ENCODE measurements around the gene HNRNPU.

The HNRNPU gene

DNA sequence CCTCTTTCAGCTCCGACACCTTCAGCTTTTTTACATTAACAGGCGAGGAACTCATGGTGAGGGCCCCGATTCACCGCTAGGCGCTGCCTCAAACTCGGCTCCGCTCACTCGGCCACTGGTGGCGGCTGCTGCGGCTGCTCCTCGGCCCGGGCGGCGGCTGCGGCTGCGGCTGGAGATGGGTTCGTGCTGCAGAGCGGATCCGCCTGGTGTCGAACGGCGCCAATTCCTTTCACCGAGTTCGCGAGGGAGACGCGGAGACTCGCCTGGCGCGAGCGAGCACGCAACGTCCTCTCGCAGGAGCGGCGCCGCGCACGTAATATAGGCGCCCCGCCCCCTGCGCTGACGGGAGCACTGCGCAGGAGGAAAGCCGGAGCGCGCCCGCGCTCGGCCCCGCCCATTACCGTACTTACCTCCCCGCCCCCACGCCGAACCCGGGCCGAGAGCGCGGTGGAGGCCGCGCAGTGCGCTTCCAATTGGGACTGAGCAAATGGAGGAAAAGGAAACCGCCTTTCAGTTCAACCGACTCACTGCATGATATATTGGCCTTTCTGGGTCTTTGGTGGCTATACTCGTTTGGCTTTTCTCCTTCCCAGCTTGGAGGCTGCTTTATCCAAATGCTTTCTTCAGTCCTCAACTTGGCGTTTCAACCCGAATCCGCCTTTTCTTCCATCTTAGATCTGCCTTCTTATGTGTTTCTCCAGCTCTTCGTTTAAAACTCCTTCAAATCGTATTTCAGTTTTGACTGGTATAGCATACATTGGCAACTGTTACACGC, at the start of gene HNRNPU:
Gene HNRNPU, minus strand, starts transcription at position 291 of the 775 bp plus-strand sequence. Its CDS starts 236 bp downstream, at position 55.
- peak; percentile 95 for DNase-seq (ENCODE audit: low spot score)

DNA sequence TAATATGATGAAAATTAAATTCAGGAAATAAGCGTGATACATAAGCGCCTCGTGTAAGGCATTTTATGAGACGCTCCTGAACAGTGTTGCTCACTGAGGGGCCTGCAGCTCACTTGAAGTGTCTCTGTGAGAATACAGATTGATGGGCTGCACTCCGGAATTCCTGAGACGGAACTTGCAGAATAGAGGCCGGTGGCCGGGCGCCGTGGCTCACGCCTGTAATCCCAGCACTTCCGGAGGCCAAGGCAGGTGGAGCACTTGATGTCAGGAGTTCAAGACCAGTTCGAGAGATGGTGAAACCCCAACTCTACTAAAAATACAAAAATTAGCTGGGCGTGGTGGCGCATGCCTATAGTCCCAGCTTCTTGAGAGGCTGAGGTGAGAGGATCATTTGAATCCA, 49.5 kb upstream of the HNRNPU start:
- DNase-seq (ENCODE audit: low spot score) = no peak

DNA sequence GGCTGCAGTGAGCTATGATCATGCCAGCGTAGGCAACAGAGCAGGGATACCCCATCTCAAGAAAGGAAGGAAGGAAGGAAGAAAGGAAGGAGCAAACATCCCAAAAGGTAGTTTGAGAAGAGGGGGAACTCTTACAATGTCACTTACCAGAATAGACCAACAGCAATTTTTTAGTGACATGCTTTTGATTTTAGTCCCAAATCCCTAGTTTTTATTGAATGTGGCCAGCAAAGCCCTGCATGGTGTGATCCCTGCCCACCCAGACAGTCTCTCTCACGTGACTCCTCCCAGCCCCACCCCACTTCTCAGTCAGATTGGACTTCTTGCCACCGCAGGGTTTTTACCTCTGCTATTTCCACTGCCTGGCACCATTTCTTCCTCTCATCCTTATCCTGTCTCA, 39.8 kb upstream of the HNRNPU start:
- no peak for DNase-seq (ENCODE audit: low spot score)

DNA sequence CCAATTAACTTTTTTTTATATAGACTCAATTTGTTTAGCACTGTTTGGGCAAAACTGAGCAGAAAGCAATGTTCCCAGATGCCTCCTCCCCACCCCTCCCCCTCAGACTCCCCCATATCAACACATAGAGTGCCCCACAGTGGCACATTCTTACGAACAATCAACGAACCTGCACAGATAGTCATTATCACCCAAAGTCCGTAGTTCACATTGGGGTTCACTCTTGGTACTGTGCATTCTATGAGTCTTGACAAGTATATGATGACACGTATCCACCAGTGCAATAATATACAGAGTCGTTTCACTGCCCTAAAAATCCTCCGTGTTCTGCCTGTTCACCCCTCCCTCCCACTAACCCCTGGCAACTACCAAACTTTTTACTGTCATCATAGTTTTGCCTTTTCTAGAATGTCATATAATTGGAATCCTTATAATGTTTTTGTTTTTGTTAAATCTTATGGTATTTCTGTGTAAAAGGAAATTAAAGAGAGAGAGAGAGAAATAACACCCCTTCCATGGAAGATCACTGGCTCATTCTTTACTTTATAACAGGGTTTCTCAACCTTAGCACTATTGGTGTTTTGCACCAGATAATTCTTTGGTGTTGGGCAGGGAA, 37.2 kb upstream of the HNRNPU start:
- no peak for DNase-seq (ENCODE audit: low spot score)

DNA sequence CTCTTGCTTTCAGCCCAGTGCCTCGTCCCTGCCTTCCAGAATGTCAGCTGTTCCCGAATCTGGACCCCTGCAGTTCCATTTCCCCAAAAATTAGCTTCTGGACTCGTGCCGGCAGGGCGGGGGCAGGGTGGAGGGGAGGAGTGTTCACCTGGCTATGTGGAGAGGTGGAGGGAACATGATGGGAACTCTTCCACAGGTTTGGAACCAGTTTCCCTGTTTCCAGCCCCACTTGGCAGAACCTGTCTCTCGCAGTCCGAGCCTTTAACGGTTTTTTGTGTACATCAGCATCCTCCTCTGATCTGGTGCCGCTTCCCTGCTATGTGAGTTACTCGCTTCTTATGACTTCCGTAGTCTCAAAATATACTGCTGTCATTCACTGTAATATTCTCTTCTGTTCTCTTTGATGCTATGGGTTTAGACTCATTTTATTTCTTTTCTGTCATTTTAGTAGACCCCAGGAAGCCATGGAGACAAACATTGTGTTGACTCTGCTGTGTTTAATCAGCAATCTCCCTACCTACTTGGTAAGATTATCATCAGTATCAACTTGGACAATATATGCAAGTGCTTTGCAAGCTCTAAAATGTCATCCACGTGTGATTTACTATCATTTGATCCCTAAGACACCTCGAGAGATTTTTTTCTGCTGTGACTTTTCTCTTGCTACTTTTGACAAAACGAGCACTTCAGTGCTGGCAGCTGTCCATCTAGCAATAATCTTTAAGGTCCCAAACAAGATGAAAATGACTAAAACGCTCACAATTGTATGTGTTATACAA, 33.3 kb upstream of the HNRNPU start:
- no peak for DNase-seq (ENCODE audit: low spot score)

DNA sequence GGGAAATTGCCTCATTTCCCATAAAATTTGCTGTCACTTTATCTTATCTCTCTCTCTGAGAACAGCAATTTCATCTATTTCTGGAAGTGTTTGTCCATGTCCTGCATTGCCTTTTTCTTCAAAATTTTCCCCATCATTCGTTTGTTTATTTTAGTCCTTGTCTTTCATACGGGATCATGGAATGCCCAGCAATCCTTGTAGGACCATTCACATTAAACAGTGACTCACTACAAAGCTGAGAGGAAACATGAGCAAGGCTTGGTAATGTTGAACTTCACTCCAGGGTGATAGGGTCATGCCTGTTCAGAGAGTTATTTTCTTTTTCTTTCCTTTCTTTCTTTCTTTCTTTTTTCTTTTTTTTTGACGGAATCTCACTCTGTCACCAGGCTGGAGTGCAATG, 32.2 kb upstream of the HNRNPU start:
- no peak for DNase-seq (ENCODE audit: low spot score)

DNA sequence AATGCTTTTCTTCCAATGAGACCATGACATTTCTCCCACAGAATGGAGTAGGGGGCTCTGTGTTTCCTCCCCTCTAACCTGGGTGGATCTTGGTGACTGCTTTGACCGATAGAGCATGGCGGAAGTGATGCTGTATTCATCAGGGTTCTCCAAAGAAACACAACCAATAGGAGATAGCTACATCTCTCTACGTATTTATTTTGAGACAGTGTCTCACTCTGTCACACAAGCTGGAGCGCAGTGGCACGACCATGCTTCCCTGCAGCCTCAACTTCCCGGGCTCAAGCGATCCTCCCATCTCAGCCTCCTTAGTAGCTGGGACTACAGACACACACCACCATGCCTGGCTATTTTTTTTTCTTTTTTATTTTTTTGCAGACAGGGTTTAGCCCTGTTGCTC, 29.5 kb upstream of the HNRNPU start:
- DNase-seq (ENCODE audit: low spot score) = no peak

DNA sequence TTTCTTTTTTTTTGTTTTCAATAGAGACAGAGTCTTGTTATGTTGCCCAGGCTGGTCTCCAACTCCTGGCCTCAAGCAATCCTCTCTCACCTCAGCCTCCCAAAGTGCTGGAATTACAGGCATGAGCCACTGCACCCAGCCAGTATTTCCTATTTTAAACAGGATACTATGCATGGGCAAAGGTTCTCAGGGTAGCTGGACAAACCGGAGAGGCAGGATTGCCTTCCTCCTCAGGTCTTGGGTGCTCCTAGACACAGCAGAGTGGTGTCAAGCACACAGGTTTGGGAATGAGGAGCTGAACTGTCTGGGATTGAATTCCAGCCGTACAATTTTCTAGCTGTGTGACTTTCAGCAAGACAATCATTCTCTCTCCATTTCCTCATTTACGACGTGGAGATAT, 22.9 kb upstream of the HNRNPU start:
- no peak for DNase-seq (ENCODE audit: low spot score)

DNA sequence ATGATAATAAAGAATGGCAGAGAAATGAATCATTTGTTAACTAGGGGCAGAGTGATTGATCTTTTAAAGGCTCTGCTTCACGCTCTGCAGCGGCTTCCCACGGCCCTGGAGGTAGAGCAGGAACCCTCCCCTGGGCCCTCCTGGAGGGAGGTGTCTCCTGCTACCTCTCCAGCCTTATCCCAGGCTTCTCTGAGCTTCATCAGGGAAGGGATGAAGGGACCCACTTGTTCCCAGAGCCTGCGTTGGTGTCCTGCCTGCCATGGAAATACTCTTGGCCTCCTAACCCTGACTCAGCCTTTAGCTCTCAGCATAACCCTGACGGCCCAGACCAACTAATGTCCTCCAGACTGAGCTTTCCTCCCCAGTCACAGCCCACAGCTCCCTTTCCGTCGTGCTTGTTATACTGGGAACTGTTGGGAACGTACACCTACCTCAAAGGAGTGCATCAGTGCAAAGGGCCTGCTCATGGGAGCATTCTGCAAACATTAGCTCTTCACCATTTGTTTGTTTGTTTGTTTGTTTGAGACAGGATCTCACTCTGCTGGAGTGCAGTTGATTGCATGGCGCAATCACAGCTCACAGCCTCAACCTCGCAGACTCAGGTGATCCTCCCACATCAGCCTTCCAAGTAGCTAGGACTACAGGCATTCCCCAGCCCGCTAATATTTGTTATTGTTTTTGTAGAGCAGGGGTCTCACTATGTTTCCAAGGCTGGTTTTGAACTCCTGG, 17.4 kb upstream of the HNRNPU start:
- DNase-seq (ENCODE audit: low spot score) = no peak

DNA sequence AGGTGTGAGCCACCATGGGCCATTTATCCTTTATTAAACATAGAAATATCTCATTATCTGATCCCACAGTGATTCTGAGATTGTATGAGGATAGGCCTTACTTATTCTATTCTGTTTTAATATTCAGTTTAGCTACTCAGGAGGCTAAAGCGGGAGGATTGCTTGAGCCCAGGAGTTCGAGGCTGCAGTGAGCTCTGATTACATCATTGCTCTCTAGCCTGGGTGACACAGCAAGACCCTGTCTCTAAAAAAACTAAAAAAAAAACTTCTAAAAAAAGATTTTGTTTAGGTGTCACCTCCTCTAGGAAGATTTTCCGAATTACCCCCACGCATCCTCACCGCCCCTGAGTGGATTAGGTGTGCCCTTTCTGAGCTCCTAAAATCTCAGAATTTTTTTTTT, 14.3 kb upstream of the HNRNPU start:
- no peak for DNase-seq (ENCODE audit: low spot score)

DNA sequence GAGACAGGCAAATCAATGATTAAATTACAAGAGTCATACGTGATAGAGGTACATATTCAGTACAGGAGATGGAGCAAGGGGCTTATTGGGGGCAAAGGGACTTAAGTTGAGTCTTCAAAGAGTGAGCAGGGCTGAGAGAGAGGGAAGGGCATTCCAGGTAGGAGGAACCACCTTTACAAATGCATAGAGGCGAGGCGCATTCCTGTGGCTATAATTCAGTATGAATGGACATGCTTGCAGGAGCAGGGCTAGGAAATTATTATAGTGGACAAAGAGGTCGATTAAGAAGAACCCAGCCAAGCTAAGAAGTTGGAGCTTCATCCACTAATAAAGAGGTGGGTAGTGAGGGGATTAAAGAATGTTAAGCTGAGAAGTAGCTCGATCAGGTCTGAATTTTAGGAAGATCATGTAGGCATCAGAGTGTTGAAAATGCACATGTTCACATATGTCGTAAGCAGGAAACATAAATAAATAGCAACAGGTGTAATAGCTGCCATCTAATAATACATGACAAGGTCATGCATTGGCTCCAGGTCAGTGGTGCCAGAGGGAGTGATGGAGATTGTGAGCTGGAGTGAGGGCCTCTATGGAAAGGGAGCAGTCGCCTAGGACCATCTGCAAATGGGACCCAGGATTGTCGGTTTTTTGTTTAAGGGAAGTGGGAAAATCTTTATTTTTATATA, 12.0 kb upstream of the HNRNPU start:
- no peak for DNase-seq (ENCODE audit: low spot score)

DNA sequence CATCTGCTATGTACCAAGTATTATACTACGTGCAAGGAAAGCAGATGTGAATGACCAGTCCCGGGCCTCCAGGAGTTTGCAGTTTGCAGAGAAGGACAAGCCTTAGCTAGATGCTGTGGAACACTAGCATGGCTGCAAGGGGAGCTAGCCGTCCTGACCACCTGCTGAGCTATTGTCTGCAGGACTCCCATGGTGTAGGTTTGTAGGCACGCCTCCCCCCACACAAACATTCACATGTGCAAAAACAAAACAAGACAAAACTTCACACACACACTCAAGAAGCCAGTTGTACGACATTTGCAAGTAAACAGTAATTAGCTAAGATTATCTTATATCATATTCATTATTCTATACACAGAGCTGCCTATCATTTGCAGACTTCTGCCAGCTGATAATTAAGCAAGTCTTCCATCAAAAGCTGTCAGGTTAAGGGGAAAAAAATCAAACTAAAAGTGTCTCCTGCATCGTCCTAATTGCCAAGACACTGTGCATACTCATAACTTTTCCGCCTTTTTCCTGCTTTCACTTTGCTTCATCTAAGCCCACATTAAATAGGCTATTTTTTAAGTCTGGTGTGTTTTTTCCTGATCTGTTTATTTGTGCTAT, 10.7 kb upstream of the HNRNPU start:
- no peak for DNase-seq (ENCODE audit: low spot score)

DNA sequence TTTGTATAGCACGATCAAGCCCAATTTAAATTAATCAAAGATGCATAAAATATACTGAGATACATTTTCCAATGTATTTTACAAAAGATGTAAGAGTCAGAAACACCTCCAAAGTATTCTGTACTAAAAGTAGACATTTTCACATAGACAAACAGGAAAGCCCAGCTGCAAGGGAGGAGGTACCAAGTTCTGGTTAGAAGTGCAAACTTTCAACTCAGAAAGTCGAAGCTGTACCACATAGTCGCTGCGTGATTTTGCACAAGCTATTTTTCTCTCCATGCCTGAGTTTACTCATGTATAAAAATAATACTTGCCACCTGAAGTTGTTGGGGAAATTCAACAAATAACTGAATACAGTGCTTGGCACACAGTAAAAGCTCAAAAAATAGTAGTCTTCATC, 5.6 kb upstream of the HNRNPU start:
- DNase-seq (ENCODE audit: low spot score) = no peak

DNA sequence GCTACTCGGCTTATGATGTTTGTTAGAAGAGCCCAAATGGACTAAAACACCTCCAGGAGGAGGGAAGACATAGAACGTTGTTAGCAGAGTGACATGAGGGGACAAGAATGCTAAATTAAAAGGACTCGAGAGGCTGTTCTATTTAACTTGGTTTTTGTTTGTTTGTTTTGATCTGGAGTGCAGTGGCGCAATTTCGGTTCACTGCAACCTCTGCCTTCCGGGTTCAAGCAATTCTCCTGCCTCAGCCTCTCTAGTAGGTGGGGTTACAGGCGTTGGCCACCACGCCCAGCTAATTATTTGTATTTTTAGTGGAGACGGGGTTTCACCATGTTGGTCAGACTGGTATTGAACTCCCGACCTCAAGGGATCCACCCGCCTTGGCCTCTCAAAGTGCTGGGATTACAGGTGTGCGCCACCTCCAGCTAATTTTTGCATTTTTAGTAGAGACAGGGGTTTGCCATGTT, 5.1 kb upstream of the HNRNPU start:
- no peak for DNase-seq (ENCODE audit: low spot score)

DNA sequence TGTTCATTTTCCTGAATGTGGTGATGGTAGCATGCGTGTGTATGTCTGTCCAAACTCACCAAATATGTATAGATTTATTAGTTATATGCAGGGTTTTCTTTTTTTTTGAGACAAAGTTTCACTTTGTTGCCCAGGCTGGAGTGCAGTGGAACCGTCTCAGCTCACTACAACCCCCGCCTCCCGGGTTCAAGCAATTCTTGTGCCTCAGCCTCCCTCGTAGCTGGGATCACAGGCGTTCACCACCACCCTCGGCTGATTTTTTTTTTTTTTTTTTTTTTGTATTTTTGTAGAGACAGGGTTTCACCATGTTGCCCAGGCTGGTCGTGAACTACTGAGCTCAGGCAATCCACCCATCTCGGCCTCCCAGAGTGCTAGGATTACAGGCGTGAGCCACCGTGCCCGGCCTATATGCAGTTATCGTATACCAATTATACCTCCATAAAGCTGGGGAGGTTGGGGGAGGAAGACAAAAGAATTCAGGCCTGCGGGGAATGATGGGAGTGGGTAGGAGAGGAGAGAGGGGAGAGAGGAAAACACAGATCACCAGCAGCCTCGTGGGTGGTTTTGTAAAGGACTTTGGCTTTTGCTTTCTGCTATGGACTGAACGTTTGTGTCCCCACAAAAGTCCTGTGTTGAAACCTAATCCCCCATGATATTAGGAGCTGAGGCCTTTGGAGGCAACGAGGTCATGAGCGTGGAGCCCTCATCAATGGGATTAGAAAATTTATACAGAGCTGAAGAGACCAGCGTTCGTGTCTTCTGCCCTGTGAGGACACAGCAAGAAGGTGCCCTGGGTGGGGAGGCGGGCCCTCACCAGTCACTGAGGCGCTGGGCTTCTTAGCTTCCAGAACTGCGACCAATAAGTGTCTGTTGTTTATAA, 4.4 kb upstream of the HNRNPU start:
- DNase-seq (ENCODE audit: low spot score) = no peak

DNA sequence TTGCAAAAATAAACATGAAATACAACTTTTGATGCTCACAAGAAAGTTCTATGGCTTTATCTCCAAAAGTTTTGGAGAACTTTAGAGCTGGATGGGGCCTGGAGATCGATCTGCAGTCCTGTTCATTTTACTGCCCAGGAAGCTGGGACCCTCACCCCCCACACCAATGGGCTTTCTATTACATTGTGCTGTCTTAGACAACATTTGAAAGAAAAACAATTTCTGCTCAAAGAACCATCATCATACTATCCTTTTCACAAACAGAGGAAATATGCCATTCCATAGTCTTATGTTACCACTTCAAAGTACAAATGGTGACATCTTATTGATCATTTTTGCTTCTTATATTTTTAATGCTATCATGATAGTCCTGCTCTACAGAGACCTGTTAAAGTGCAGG, 2.0 kb upstream of the HNRNPU start:
- no peak for DNase-seq (ENCODE audit: low spot score)

DNA sequence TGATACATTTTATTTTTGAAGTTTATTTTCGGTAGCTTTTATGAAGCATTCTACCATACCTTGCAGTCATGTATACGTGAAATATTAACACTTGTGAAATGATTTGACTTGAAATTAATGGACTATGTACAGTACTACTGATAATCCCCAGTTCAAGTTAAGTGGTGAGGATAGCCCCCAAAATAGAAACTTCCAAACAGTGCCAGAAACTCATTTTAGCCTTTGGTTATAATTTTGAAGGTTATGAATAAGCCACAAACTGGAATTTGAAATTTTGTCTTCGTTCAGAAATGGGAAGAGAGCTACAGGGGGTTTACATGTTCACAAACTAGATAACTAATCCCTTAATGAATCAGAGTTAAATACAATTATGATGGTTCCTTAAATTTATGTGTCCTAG, 1.5 kb upstream of the HNRNPU start:
- no peak for DNase-seq (ENCODE audit: low spot score)

DNA sequence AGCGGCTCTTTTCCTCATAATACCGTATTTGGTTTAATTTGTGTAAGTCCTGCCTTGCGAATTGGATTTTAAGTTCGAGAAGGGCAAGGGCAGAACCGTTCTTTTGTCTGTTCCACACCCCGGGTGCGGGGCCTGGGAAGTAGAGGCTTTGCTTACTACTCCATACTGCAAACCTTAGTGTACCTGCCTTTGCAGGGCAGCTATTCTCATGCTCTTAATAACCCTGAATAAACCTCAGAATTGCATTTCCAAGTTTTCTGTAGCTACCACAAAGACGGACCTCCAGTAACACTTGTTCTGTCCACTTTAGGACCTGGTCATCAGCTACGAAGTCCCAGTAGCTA, 657 bp upstream of the HNRNPU start:
- no peak for DNase-seq (ENCODE audit: low spot score)

DNA sequence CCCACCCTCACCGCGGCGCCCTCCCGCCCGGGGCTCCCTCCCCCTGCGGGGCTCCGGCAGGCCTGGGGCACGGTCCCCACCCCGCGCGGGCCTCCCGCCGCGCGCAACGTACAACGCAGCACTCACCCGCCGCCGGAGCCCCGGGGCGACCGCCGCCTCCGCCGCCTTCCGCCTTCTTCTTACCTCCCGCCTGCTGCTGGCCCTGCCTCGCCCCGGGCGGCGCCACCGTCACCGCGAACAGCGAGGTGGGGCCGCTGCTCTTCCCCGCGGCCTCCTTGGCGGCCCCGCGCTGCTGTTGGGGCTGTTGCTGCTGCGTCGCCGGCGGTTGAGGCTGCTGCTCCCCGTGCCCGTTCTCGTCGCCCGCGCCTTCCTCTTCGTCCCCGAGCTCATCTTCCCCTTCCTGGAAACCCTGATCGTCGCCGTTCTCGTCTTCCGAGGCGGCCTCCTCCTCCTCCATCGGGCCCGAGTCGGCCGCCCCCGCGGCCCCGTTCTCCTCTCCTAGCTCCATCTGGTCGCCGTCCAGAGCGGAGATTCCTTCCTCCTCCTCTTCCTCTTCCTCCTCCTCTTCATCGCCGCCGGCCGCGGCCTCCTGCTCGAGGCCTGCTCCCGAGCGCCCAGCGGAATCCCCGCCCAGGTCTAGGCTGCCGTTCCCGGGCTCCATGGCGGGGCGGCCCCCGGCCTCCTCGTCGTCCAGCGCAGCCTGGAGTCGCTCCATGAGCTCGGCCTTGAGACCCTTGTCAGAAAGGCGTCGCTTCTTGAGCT, 671 bp downstream of the HNRNPU start:
- DNase-seq (ENCODE audit: low spot score) = no peak
